IPS-15b (cell line): ENCODE measurements around the gene PHKA2.
"Not testable (repeated sequence)": the region's sequence is repeated elsewhere in the genome, so short reads cannot be mapped to it uniquely, and the experiment has no call there.

ENCODE experiments used
- H3K27me3 ChIP-seq: one replicate; pipeline ENCODE4 v1.6.1; 2013; ENCODE audit warnings: low read length; ENCODE audit not compliant: control insufficient read depth, insufficient read depth
- H3K36me3 ChIP-seq: one replicate; pipeline ENCODE4 v1.6.1; 2013; ENCODE audit warnings: low read length; ENCODE audit not compliant: control insufficient read depth, insufficient read depth
- H3K4me1 ChIP-seq: one replicate; pipeline ENCODE4 v1.6.1; 2013; ENCODE audit warnings: mild to moderate bottlenecking, low read length; ENCODE audit not compliant: control insufficient read depth, insufficient read depth
- H3K4me3 ChIP-seq: one replicate; pipeline ENCODE4 v1.5.1; 2013; ENCODE audit warnings: low read depth, low read length
- H3K9ac ChIP-seq: one replicate; pipeline ENCODE4 v1.6.1; 2013; ENCODE audit warnings: low read depth, mild to moderate bottlenecking, low read length
- H3K9me3 ChIP-seq: one replicate; pipeline ENCODE4 v1.6.1; 2013; ENCODE audit warnings: mild to moderate bottlenecking, low read length; ENCODE audit not compliant: control insufficient read depth, insufficient read depth

The PHKA2 gene

DNA sequence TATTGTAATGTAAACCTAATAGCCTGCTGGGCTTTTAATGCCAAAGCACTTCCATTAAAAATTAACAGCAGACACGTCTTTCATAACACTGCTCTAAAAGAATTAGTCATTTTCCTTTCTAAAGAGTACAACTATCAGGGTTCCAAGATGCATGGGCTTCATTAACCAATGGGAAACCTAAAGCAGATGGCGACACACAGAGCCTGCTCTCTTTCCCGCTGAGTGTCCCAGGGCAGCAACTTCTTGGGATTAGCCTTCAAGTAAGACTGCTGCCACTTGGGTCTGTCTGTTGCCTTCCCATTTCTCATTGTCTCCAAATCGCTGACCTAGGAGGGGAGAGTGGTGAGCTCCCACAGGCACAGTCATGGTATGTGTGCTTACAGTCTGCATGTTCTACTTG is 14.0 kb upstream of the PHKA2 start:
- Histone ChIP-seq H3K4me3 (no peak overlapping the region), H3K27me3 (no peaks in the 10 kb centered on the region), H3K9me3 (no peaks in the 10 kb centered on the region), H3K9ac (no peak overlapping the region), H3K36me3 (no peaks in the 10 kb centered on the region), H3K4me1 (peaks cover 8% of the 10 kb centered on the region)

- Histone ChIP-seq H3K9me3 (no peaks in the 10 kb centered on the region), H3K9ac (no peak overlapping the region), H3K36me3 (peaks cover 4% of the 10 kb centered on the region), H3K4me3 (no peak overlapping the region), H3K4me1 (peaks cover 8% of the 10 kb centered on the region), H3K27me3 (no peaks in the 10 kb centered on the region)
Observed at GRCh38 chrX:18996536-18996935, 12.6 kb upstream of the PHKA2 start.

DNA sequence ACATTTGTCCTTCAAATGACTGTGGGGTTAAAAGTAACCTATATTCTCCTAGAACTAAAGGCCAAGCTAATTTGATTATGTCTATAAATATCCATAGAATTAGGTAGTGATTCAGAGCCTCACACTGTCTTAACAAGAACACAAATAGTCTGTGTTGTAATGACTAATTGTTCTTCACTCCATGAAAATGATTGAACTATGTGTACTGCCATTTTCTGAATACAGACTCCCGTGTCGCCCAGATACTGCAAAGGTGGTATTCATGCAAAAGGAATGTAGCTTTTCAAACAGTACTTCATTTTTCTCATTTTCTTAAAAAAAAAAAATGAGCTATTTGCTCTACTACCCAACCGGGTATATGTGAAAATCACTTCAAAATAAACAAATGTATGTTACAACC is 11.3 kb upstream of the PHKA2 start:
- Histone ChIP-seq H3K4me3 (no peak overlapping the region), H3K9me3 (no peaks in the 10 kb centered on the region), H3K27me3 (no peaks in the 10 kb centered on the region), H3K36me3 (peaks cover 4% of the 10 kb centered on the region), H3K9ac (no peak overlapping the region), H3K4me1 (peaks cover 8% of the 10 kb centered on the region)

DNA sequence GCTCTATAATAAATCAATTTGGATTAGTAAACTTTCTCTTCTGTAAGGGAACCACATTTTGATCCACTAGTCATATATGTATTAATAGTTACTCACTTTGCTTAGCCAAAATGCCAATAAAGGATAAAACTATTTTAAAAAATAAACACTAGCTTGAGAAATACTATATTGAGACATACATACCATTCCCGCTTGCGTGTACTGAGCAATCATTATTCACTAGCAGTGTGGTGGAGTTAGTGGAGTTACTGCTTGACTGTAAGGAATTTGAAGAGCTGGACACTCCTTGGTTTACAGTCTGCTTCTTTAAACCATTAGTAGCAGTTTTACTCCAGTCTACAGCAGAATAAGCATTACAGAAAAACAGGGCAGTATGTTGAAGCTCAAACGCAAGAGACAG is 10.8 kb upstream of the PHKA2 start:
- H3K27me3 ChIP-seq, result no peaks in the 10 kb centered on the region
- peaks cover 4% of the 10 kb centered on the region for H3K36me3 ChIP-seq
- H3K4me3 ChIP-seq, result no peak overlapping the region
- no peaks in the 10 kb centered on the region for H3K9me3 ChIP-seq
- H3K9ac ChIP-seq, result no peak overlapping the region
- peaks cover 8% of the 10 kb centered on the region for H3K4me1 ChIP-seq

- Histone ChIP-seq H3K27me3 (no peaks in the 10 kb centered on the region), H3K9ac (no peak overlapping the region), H3K4me1 (peaks cover 8% of the 10 kb centered on the region), H3K9me3 (no peaks in the 10 kb centered on the region), H3K36me3 (peaks cover 4% of the 10 kb centered on the region), H3K4me3 (no peak overlapping the region)
Observed at GRCh38 chrX:18992829-18993228, 8.9 kb upstream of the PHKA2 start.

GRCh38 chrX:18985186-18985435 is 1.2 kb upstream of the PHKA2 start:
- no peaks in the 10 kb centered on the region for H3K36me3 ChIP-seq
- peak overlapping the region; percentile 70 for H3K9ac ChIP-seq
- peak overlapping the region; percentile 76 for H3K4me3 ChIP-seq
- no peaks in the 10 kb centered on the region for H3K27me3 ChIP-seq
- H3K4me1 ChIP-seq, result no peaks in the 10 kb centered on the region
- no peaks in the 10 kb centered on the region for H3K9me3 ChIP-seq

DNA sequence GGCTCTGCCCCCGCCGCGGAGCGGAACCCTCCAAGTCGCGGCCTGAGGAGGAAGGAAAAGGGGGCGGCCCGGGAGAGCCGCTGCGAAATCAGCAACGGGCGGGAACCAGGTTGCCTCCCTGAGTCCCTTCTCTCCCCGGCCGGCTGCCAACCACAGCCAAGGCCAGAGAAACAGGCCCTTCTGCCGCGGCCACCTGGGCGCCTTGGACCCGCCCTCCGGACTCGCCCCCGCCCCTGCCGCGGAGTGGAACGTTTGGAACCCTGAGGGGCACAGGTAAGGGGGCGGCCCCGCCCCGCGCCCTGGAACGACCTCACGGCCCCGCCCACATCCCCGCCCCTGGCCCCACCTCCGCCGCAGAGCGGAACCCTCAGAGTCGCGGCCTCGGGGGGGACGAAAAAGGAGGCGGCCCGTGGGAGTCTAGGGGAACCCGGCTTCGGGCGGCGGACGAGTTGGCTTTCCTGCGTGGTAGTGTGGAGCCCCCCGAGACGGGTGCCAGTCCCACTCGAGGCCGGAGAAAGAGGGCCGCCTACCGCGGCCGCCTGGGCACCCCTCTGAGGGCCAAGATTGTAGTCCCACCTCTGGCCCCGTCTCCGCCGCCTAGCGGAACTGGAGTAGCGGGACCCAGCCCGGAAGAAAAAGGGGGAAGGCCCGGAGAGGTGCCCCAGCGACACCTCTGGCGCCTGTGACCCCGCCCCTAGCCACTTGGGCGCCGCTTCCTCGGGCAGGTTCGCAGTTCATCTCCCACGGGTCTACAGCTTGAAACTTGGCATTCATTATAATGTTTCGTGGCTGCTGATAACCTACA is 669 bp upstream of the PHKA2 start:
- H3K9me3 ChIP-seq, result no peaks in the 10 kb centered on the region
- H3K4me1 ChIP-seq, result no peaks in the 10 kb centered on the region
- peak overlapping the region; percentile 70 for H3K9ac ChIP-seq
- no peaks in the 10 kb centered on the region for H3K36me3 ChIP-seq
- H3K27me3 ChIP-seq, result no peaks in the 10 kb centered on the region
- H3K4me3 ChIP-seq, result peak overlapping the region; percentile 76

DNA sequence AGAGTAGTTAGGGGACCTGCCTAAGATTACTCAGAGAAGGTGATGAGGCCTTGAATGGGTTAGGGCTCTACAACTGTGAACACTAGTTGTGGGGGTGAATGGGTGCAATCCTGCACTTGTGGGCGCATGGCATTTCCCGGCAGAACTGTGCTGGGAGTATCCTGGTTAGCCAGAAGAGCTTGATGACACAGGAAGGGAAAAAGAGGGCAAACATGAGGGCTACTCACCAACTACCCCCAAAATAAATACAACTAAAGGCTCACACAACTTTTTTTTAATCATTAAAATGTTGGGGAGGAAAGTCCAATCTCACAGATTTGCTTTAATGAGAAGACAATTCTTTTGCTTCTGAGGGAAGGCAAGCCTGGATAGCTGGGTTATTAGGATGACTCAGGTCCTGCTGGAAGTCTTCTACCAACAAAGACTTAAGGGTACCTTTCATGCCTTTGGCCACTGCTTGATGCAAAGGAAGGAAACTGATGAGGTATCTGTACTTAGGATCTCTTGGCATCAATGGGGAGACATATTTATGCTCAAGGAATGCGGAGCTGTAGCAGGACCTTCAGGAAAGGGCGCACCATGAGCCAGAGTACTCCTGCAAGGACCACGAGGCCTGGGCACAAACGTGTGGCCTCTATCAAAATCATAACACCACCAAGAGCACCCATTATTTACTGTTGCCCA is 2.6 kb downstream of the PHKA2 start:
- Histone ChIP-seq H3K36me3 (no peaks in the 10 kb centered on the region), H3K4me1 (no peaks in the 10 kb centered on the region), H3K4me3 (no peak overlapping the region), H3K27me3 (no peaks in the 10 kb centered on the region), H3K9ac (no peak overlapping the region), H3K9me3 (no peaks in the 10 kb centered on the region)

GRCh38 chrX:18980262-18980661 is 3.7 kb downstream of the PHKA2 start:
- not testable (repeated sequence) for H3K27me3 ChIP-seq, H3K9ac ChIP-seq, H3K4me1 ChIP-seq, H3K4me3 ChIP-seq, H3K9me3 ChIP-seq, H3K36me3 ChIP-seq

DNA sequence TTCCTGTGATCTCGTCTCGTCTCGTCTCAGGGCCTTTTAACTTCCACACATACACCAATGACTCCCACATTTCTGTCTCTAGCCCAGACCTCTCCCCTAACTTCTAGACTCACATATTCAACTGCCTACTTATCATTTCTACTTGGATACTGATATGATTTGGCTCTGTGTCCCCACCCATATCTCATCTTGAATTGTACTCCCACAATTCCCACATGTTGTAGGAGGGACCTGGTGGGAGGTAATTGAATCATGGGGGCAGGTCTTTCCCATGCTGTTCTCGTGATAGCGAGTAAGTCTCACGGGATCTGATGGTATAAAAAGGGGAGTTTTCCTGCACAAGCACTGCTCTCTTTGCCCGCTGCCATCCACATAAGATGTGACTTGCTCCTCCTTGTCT is 8.9 kb downstream of the PHKA2 start:
- H3K4me1 ChIP-seq, result no peaks in the 10 kb centered on the region
- no peak overlapping the region for H3K9ac ChIP-seq
- no peak overlapping the region for H3K4me3 ChIP-seq
- no peaks in the 10 kb centered on the region for H3K27me3 ChIP-seq
- no peaks in the 10 kb centered on the region for H3K9me3 ChIP-seq
- H3K36me3 ChIP-seq, result no peaks in the 10 kb centered on the region

DNA sequence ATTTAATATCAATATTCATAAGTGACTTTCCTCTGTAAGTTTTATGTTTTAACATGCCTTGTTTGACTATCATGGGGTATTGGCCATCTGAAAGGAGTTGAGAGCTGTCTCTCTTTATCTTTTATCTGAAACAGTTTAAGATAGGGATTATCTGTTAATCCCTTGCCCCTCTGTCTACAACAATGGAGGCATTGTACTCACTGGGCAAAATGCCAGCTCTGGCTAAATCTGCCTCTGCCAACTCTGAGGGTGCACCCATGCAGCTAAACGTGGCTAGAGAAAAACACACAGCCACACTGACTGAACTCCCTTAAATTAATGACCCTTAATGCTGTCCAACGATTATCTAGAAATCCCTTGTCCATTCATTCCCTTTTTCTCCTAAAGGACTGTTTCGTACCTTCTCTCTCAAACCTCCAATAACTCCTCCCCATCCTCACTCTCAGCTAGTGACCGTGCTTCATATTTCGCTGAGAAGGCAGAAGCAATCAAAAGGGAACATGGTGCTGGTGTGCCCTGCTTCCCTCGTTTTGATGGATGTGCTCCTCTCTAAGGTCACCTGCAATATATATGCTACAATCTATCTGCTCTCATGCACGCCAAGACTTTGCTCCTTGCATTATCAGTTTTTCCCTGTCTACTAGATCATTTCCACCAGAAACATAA is 10.3 kb downstream of the PHKA2 start:
- H3K36me3 ChIP-seq, result no peaks in the 10 kb centered on the region
- no peaks in the 10 kb centered on the region for H3K27me3 ChIP-seq
- H3K9ac ChIP-seq, result no peak overlapping the region
- H3K4me3 ChIP-seq, result no peak overlapping the region
- no peaks in the 10 kb centered on the region for H3K9me3 ChIP-seq
- H3K4me1 ChIP-seq, result no peaks in the 10 kb centered on the region

DNA sequence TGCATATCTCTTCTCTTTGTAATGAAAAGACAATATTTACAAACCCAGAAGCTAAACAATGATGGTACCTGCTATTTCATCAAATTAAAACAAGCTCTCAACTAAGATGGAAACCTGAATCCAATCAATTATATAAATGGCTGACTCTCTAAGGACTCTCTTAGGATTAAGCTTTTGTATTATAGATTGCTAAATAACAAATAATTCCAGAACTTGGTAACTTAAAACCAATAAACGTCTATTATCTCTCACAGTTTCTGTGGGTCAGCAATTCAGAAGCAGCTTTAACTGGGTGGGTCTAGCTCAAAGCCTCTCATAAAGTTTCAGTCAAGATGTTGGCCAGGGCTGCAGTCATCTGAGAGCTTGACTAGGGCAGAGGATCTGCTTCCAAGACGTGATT is 12.4 kb downstream of the PHKA2 start:
- Histone ChIP-seq H3K9me3 (no peaks in the 10 kb centered on the region), H3K4me1 (no peaks in the 10 kb centered on the region), H3K36me3 (no peaks in the 10 kb centered on the region), H3K27me3 (no peaks in the 10 kb centered on the region), H3K4me3 (no peak overlapping the region), H3K9ac (no peak overlapping the region)
